Measurements from ENCODE around the gene INTS11. TPM values are rescaled to one million over a fixed set of nuclear protein-coding genes. Genes with fewer than 3 reads are reported as not detected.
A peak's percentile ranks its signal among the peaks of the same experiment; 100 is the strongest.
"Not testable (repeated sequence)": the region's sequence is repeated elsewhere in the genome, so short reads cannot be mapped to it uniquely, and the experiment has no call there.

INTS11 gene
- total RNA-seq, 1 experiment from 2014 or later: 103 TPM

- no peak for DNase-seq
- Histone ChIP-seq H3K4me3 (ENCODE audit: low read depth, low read length) (no peak overlapping the region), H3K27me3 (replicated peaks; ENCODE audit: control insufficient read depth, insufficient read depth, low read length) (no peaks in the 10 kb centered on the region), H3K9me3 (no peaks in the 10 kb centered on the region), H3K36me3 (ENCODE audit: control insufficient read depth, insufficient read depth, low read length) (no peaks in the 10 kb centered on the region; the same call in 1 of the 2 replicates), H3K4me1 (no peaks in the 10 kb centered on the region)
- H3K4me1 Mint-ChIP-seq (ENCODE audit: low read depth, unreplicated experiment): peaks cover 13% of the 10 kb centered on the region
- peaks cover 70% of the 10 kb centered on the region for H3K36me3 Mint-ChIP-seq (ENCODE audit: insufficient read depth, unreplicated experiment)
- no peak overlapping the region for H3K4me3 Mint-ChIP-seq (ENCODE audit: unreplicated experiment)
- no TSS peak for BruUV-seq (replicated peaks)
- peak overlapping the region; percentile 45 for H3K27ac Mint-ChIP-seq (ENCODE audit: unreplicated experiment)
- intact Hi-C loops (cut with micrococcal nuclease; ENCODE audit: unreplicated experiment): no loop called here
- H3K27me3 Mint-ChIP-seq (ENCODE audit: insufficient read depth, unreplicated experiment): no peaks in the 10 kb centered on the region
- CTCF ChIA-PET: no interaction called here
- POLR2A ChIA-PET: no interaction called here
- no peak for TF ChIP-seq CTCF (IDR thresholded peaks at IDR 0.05; ENCODE audit: insufficient read depth in 1 of 2, low read depth in 1 of 2, low read length in 1 of 2, severe bottlenecking in 1 of 2, unreplicated experiment in 1 of 2)
- H3K9me3 Mint-ChIP-seq (ENCODE audit: unreplicated experiment): no peaks in the 10 kb centered on the region
Measured at GRCh38 chr1:1318777-1319645, 5.4 kb downstream of the INTS11 start.

GRCh38 chr1:1318131-1318652, 6.3 kb downstream of the INTS11 start:
- Mint-ChIP-seq H3K27ac (ENCODE audit: unreplicated experiment) (no peak overlapping the region), H3K27me3 (ENCODE audit: insufficient read depth, unreplicated experiment) (no peaks in the 10 kb centered on the region), H3K4me3 (ENCODE audit: unreplicated experiment) (no peak overlapping the region), H3K4me1 (ENCODE audit: low read depth, unreplicated experiment) (peaks cover 6% of the 10 kb centered on the region), H3K36me3 (ENCODE audit: insufficient read depth, unreplicated experiment) (peaks cover 78% of the 10 kb centered on the region), H3K9me3 (ENCODE audit: unreplicated experiment) (no peaks in the 10 kb centered on the region)
- no peaks in the 10 kb centered on the region for H3K27me3 ChIP-seq (replicated peaks; ENCODE audit: control insufficient read depth, insufficient read depth, low read length)
- H3K4me3 ChIP-seq (ENCODE audit: low read depth, low read length): no peak overlapping the region
- POLR2A ChIA-PET: interaction anchor here (0.7 kb wide), 1 partner anchor 320 kb away, joined by 4 read pairs; no protein-coding TSS in a partner anchor
- CTCF ChIA-PET: no interaction called here
- no peaks in the 10 kb centered on the region for H3K4me1 ChIP-seq
- no peak for TF ChIP-seq CTCF (IDR thresholded peaks at IDR 0.05; ENCODE audit: insufficient read depth in 1 of 2, low read depth in 1 of 2, low read length in 1 of 2, severe bottlenecking in 1 of 2, unreplicated experiment in 1 of 2)
- no peaks in the 10 kb centered on the region for H3K9me3 ChIP-seq
- no peaks in the 10 kb centered on the region; the same call in 1 of the 2 replicates for H3K36me3 ChIP-seq (ENCODE audit: control insufficient read depth, insufficient read depth, low read length)
- intact Hi-C loops (cut with micrococcal nuclease; ENCODE audit: unreplicated experiment): no loop called here
- DNase-seq: no peak
- BruUV-seq (replicated peaks): no TSS peak

GRCh38 chr1:1317420-1317819, 7.0 kb downstream of the INTS11 start:
- DNase-seq: no peak
- peaks cover 85% of the 10 kb centered on the region for H3K36me3 Mint-ChIP-seq (ENCODE audit: insufficient read depth, unreplicated experiment)
- intact Hi-C loops (cut with micrococcal nuclease; ENCODE audit: unreplicated experiment): no loop called here
- Histone ChIP-seq H3K36me3 (ENCODE audit: control insufficient read depth, insufficient read depth, low read length) (no peaks in the 10 kb centered on the region; the same call in 1 of the 2 replicates), H3K4me1 (no peaks in the 10 kb centered on the region), H3K27me3 (replicated peaks; ENCODE audit: control insufficient read depth, insufficient read depth, low read length) (no peaks in the 10 kb centered on the region), H3K9me3 (no peaks in the 10 kb centered on the region), H3K4me3 (ENCODE audit: low read depth, low read length) (no peak overlapping the region)
- peaks cover 6% of the 10 kb centered on the region for H3K4me1 Mint-ChIP-seq (ENCODE audit: low read depth, unreplicated experiment)
- ChIA-PET POLR2A (interaction anchor here (0.7 kb wide), 1 partner anchor 319 kb away, joined by 4 read pairs; no protein-coding TSS in a partner anchor), CTCF (no interaction called here)
- TSS peak; percentile 45 for BruUV-seq (replicated peaks)
- H3K9me3 Mint-ChIP-seq (ENCODE audit: unreplicated experiment): no peaks in the 10 kb centered on the region
- no peak overlapping the region for H3K27ac Mint-ChIP-seq (ENCODE audit: unreplicated experiment)
- no peak for TF ChIP-seq CTCF (IDR thresholded peaks at IDR 0.05; ENCODE audit: insufficient read depth in 1 of 2, low read depth in 1 of 2, low read length in 1 of 2, severe bottlenecking in 1 of 2, unreplicated experiment in 1 of 2)
- H3K4me3 Mint-ChIP-seq (ENCODE audit: unreplicated experiment): no peak overlapping the region
- no peaks in the 10 kb centered on the region for H3K27me3 Mint-ChIP-seq (ENCODE audit: insufficient read depth, unreplicated experiment)

GRCh38 chr1:1316199-1316598, 8.3 kb downstream of the INTS11 start:
- BruUV-seq (replicated peaks); H3K4me3 ChIP-seq (ENCODE audit: low read depth, low read length); H3K4me1 ChIP-seq; H3K9me3 Mint-ChIP-seq (ENCODE audit: unreplicated experiment); DNase-seq; H3K4me1 Mint-ChIP-seq (ENCODE audit: low read depth, unreplicated experiment); H3K9me3 ChIP-seq; POLR2A ChIA-PET; H3K27me3 Mint-ChIP-seq (ENCODE audit: insufficient read depth, unreplicated experiment); CTCF ChIA-PET; H3K27ac Mint-ChIP-seq (ENCODE audit: unreplicated experiment); H3K4me3 Mint-ChIP-seq (ENCODE audit: unreplicated experiment); H3K36me3 ChIP-seq (ENCODE audit: control insufficient read depth, insufficient read depth, low read length); intact Hi-C loops (cut with micrococcal nuclease; ENCODE audit: unreplicated experiment); H3K27me3 ChIP-seq (replicated peaks; ENCODE audit: control insufficient read depth, insufficient read depth, low read length): not testable (repeated sequence)
- peaks cover 85% of the 10 kb centered on the region for H3K36me3 Mint-ChIP-seq (ENCODE audit: insufficient read depth, unreplicated experiment)

All from Caco-2 (cell line).